Measurements from ENCODE around the gene AKR1D1. TPM values are rescaled to one million over a fixed set of nuclear protein-coding genes. Genes with fewer than 3 reads are reported as not detected.

Gene AKR1D1
- total and polyA plus RNA-seq, 2 of the 13 experiments (the other 11 are each of a cell fraction or from before 2014, with no cell fraction given) = 6.9 to 37.0 TPM

GRCh38 chr7:138097064-138097741 lies 20.9 kb downstream of the AKR1D1 start (continued):
- TF ChIP-seq, protein P1, sequence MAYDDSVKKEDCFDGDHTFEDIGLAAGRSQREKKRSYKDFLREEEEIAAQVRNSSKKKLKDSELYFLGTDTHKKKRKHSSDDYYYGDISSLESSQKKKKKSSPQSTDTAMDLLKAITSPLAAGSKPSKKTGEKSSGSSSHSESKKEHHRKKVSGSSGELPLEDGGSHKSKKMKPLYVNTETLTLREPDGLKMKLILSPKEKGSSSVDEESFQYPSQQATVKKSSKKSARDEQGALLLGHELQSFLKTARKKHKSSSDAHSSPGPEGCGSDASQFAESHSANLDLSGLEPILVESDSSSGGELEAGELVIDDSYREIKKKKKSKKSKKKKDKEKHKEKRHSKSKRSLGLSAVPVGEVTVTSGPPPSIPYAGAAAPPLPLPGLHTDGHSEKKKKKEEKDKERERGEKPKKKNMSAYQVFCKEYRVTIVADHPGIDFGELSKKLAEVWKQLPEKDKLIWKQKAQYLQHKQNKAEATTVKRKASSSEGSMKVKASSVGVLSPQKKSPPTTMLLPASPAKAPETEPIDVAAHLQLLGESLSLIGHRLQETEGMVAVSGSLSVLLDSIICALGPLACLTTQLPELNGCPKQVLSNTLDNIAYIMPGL (CRISPR knock-in tag; IDR thresholded peaks at IDR 0.05; ENCODE audit: borderline replicate concordance in 1 of 2, low read depth in 1 of 2) = no peak
- TF ChIP-seq FOXP4 (CRISPR knock-in tag; IDR thresholded peaks at IDR 0.05) (peak; percentile 83), NFYB (CRISPR knock-in tag; IDR thresholded peaks at IDR 0.05) (no peak), SAP130 (CRISPR knock-in tag; IDR thresholded peaks at IDR 0.05; ENCODE audit: low read depth) (no peak; the same call in 1 of the 2 replicates), ZNF577 (CRISPR knock-in tag; IDR thresholded peaks at IDR 0.05; ENCODE audit: borderline replicate concordance, low read depth) (no peak), CBX5 (CRISPR knock-in tag; IDR thresholded peaks at IDR 0.05; ENCODE audit: borderline replicate concordance) (0 out of 2 replicates have a peak, but pooled peaks have one; percentile 31), MEIS2 (CRISPR knock-in tag; IDR thresholded peaks at IDR 0.05) (no peak), ISL2 (CRISPR knock-in tag; IDR thresholded peaks at IDR 0.05) (peak; percentile 36; the same call in 1 of the 2 replicates), HMG20A (CRISPR knock-in tag; IDR thresholded peaks at IDR 0.05; ENCODE audit: borderline replicate concordance) (peak; percentile 46; the same call in 1 of the 2 replicates), ZNF703 (CRISPR knock-in tag; IDR thresholded peaks at IDR 0.05; ENCODE audit: borderline replicate concordance) (no peak), ERF (CRISPR knock-in tag; IDR thresholded peaks at IDR 0.05) (peak; percentile 69; the same call in 1 of the 2 replicates), THAP11 (CRISPR knock-in tag; IDR thresholded peaks at IDR 0.05) (peak; percentile 45; the same call in 1 of the 2 replicates), ZNF609 (CRISPR knock-in tag; IDR thresholded peaks at IDR 0.05; ENCODE audit: borderline replicate concordance) (no peak), NBN (conservative IDR thresholded peaks at IDR 0.05) (no peak)
- TF ChIP-seq, protein P2, sequence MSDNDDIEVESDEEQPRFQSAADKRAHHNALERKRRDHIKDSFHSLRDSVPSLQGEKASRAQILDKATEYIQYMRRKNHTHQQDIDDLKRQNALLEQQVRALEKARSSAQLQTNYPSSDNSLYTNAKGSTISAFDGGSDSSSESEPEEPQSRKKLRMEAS (IDR thresholded peaks at IDR 0.05) = no peak
- TF ChIP-seq, protein P3, sequence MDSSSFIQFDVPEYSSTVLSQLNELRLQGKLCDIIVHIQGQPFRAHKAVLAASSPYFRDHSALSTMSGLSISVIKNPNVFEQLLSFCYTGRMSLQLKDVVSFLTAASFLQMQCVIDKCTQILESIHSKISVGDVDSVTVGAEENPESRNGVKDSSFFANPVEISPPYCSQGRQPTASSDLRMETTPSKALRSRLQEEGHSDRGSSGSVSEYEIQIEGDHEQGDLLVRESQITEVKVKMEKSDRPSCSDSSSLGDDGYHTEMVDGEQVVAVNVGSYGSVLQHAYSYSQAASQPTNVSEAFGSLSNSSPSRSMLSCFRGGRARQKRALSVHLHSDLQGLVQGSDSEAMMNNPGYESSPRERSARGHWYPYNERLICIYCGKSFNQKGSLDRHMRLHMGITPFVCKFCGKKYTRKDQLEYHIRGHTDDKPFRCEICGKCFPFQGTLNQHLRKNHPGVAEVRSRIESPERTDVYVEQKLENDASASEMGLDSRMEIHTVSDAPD (CRISPR knock-in tag; IDR thresholded peaks at IDR 0.05) = no peak
- TF ChIP-seq, protein P4, sequence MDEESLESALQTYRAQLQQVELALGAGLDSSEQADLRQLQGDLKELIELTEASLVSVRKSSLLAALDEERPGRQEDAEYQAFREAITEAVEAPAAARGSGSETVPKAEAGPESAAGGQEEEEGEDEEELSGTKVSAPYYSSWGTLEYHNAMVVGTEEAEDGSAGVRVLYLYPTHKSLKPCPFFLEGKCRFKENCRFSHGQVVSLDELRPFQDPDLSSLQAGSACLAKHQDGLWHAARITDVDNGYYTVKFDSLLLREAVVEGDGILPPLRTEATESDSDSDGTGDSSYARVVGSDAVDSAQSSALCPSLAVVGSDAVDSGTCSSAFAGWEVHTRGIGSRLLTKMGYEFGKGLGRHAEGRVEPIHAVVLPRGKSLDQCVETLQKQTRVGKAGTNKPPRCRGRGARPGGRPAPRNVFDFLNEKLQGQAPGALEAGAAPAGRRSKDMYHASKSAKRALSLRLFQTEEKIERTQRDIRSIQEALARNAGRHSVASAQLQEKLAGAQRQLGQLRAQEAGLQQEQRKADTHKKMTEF (CRISPR knock-in tag; IDR thresholded peaks at IDR 0.05) = peak; percentile 52; the same call in 1 of the 2 replicates

All from HepG2 (cell line).